ENCODE data around the gene ANKRD13D. TPM values are rescaled to one million over a fixed set of nuclear protein-coding genes. Genes with fewer than 3 reads are reported as not detected.
A peak's percentile ranks its signal among the peaks of the same experiment; 100 is the strongest.

Gene ANKRD13D
- total RNA-seq, 4 donors from 2014 or later = 18.6 to 78.2 (median 28.6) TPM

- ATAC-seq (ENCODE audit: low FRiP score) (no peak), DNase-seq (ENCODE audit: low spot score) (no peak)
- TF ChIP-seq CTCF (IDR thresholded peaks at IDR 0.05) = no peak
Observed at GRCh38 chr11:67301313-67301921, 12.3 kb downstream of the ANKRD13D start.

DNA sequence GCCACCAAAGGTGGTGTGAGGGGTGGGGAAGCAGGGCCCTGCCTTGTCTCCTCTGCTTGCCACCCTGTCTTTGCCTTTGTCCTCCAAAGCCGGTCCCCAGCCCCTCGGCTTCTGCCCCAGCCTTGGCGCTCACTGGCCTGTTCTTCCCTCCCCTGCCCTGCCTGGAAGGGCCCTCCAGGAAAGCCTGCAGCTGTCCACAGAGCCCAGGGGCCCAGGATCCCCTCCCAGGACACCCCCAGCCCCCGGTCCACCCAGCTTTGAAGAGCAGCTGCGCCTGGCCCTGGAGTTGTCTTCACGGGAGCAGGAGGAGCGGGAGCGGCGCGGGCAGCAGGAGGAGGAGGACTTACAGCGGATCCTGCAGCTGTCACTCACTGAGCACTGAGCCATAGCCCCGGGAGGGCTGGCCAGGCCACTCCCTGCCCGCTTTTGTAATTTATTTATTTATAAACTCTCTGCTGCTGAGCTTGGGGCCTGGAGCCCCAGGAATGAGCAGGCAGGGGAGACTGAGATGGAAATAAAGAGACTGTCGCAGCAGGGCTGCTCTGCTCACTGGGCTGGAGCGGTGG, 12.9 kb downstream of the ANKRD13D start:
- ATAC-seq (ENCODE audit: low FRiP score) (peak; percentile 39), DNase-seq (ENCODE audit: low spot score) (no peak)
- TF ChIP-seq CTCF (IDR thresholded peaks at IDR 0.05) = no peak

GRCh38 chr11:67302571-67303131, 13.5 kb downstream of the ANKRD13D start:
- peak; percentile 34 for ATAC-seq (ENCODE audit: low FRiP score)
- no peak for TF ChIP-seq CTCF (IDR thresholded peaks at IDR 0.05)
- DNase-seq (ENCODE audit: low spot score) = no peak

GRCh38 chr11:67303132-67303834, 14.2 kb downstream of the ANKRD13D start, which contains the start of gene SSH3:
Gene SSH3 (plus strand): TSS chr11:67303530. CDS start chr11:67303626, 96 bp downstream.
- no peak for DNase-seq (ENCODE audit: low spot score)
- peak; percentile 90 for ATAC-seq (ENCODE audit: low FRiP score)
- no peak for TF ChIP-seq CTCF (IDR thresholded peaks at IDR 0.05)

DNA sequence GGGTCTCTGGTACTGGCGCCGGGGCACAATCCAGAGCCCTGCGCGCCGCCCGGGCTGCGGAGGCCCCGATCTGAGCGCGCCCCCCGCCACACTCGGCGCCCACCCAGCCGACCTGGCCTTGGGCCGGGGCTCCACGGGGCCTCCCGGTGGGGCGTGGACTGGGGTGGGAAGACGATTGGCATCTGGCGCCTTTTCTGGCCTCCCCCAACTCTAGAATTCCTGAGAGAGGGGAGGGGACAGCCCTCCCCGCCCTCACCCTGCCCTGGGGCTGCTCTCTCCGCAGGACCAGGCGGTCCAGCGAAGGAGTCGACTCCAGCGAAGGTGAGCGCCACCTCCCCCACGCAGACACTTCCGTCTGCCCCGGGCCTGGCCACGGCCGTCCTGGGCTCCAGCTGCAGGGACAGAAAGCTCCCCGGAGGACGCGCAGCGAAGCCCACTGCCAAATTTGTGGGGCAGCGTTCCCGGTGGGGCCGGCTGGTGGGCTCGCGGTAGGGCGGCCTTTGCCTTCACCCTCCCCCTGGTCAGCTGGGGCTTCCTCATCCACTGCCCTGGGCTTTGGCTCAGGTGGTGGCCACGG, 14.8 kb downstream of the ANKRD13D start:
- no peak for TF ChIP-seq CTCF (IDR thresholded peaks at IDR 0.05)
- DNase-seq (ENCODE audit: low spot score) (no peak), ATAC-seq (ENCODE audit: low FRiP score) (peak; percentile 4)

DNA sequence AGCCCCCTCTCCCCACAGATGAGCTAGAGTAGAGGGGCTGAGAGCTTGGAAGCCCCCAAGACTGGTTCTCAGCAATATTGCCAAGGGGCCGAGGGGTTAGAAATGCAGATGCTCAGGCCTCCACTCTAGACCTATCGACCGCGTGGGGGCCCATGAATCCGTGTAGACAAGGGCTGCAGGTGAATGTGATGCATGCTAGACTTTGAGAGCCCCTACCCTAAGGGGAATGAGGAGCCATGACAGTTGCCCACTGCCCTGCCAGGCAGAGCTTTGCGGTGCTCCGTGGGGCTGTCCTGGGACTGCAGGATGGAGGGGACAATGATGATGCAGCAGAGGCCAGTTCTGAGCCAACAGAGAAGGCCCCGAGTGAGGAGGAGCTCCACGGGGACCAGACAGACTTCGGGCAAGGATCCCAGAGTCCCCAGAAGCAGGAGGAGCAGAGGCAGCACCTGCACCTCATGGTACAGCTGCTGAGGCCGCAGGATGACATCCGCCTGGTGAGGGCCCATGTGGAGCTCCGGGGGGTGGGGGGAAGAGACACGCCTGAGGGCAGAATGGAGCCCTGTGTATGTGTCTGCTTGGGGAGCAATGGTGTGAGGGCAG, 15.5 kb downstream of the ANKRD13D start:
- ATAC-seq (ENCODE audit: low FRiP score) = no peak
- TF ChIP-seq CTCF (IDR thresholded peaks at IDR 0.05) = no peak
- no peak for DNase-seq (ENCODE audit: low spot score)

Data from omental fat pad (tissue), 4 donors.